ENCODE data around the gene RYR2.

DNA sequence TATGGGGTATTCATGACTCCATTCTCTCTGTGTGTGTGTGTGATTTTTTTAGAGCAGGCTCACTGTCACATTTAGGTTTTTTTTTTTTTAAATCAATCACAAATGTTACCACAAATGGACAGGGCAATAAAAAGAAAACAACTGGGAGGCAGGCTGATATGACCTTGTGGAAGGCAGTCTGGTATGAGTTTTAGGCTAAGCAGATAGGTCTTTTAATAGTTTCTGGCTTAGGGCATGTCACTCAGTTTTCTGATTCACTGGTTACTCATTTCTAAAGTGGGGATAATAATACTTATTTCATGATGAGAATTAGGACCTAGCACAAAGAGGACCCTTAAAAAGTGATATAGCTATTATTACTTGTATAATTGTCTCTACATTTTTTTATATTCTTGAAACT, 278.9 kb downstream of the RYR2 start:
- no peak for TF ChIP-seq EZH2 (IDR thresholded peaks at IDR 0.05; ENCODE audit: insufficient read depth, poor library complexity, severe bottlenecking)
- no peak for TF ChIP-seq EZH2phosphoT487 (IDR thresholded peaks at IDR 0.05; ENCODE audit: insufficient read depth, low read depth)
